CD14-positive monocyte (primary cell): ENCODE data around the gene MALAT1. TPM values are rescaled to one million over a fixed set of nuclear protein-coding genes. Genes with fewer than 3 reads are reported as not detected.
A peak's percentile ranks its signal among the peaks of the same experiment; 100 is the strongest.

Experiments
- DNase-seq, 3 donors: peaks; one replicate each; pipeline ENCODE4 v3.0.0-alpha.2; 2011 to 2022
- H2AFZ ChIP-seq: 2 replicates; pipeline ENCODE4 v1.6.0; 2012; ENCODE audit warnings: mild to moderate bottlenecking, low read depth, low read length, inconsistent platforms; ENCODE audit not compliant: insufficient read depth, poor library complexity, severe bottlenecking
- H3K27ac ChIP-seq, 2 donors: 1 replicate in 1 of 2; 2 replicates in 1 of 2; pipeline ENCODE4 v1.5.1; 2012 to 2013; ENCODE audit warnings: low read length in 2 of 2, control low read depth in 1 of 2, inconsistent platforms in 1 of 2, low read depth in 1 of 2, mild to moderate bottlenecking in 1 of 2
- H3K27me3 ChIP-seq, 2 donors: one replicate each; pipeline versions ENCODE4 v1.6.0 to v1.6.1; 2011 to 2013; ENCODE audit warnings: low read length in 2 of 2; ENCODE audit not compliant: control insufficient read depth in 2 of 2, insufficient read depth in 2 of 2
- H3K36me3 ChIP-seq, 2 donors: replicated peaks in 1 of 2; 1 replicate in 1 of 2; 2 replicates in 1 of 2; pipeline versions ENCODE4 v1.5.1 to v1.6.1; 2012 to 2013; ENCODE audit warnings: low read length in 2 of 2, control low read depth in 1 of 2, inconsistent platforms in 1 of 2, mild to moderate bottlenecking in 1 of 2; ENCODE audit not compliant: insufficient read depth in 2 of 2, control insufficient read depth in 1 of 2
- H3K4me1 ChIP-seq, 2 donors: 1 replicate in 1 of 2; 2 replicates in 1 of 2; pipeline versions ENCODE4 v1.5.1 to v1.6.1; 2012 to 2013; ENCODE audit warnings: low read length in 2 of 2, control low read depth in 1 of 2, inconsistent platforms in 1 of 2, mild to moderate bottlenecking in 1 of 2, moderate library complexity in 1 of 2; ENCODE audit not compliant: insufficient read depth in 2 of 2, control insufficient read depth in 1 of 2
- H3K4me2 ChIP-seq: replicated peaks from 2 replicates; pipeline ENCODE3; 2012; ENCODE audit warnings: low read length, moderate library complexity, mild to moderate bottlenecking; ENCODE audit not compliant: poor library complexity, severe bottlenecking; ENCODE audit errors: extremely low read depth
- H3K4me3 ChIP-seq, 3 experiments: fragments of 200-600 bp in 1 of 3; sonication (generic) in 1 of 3; replicated peaks in 1 of 3; 1 replicate in 2 of 3; 2 replicates in 1 of 3; pipeline ENCODE4 v1.5.1; 2011 to 2013; ENCODE audit warnings: low read length in 3 of 3, mild to moderate bottlenecking in 3 of 3, control low read depth in 2 of 3, low read depth in 2 of 3, inconsistent platforms in 1 of 3, moderate library complexity in 1 of 3
- H3K79me2 ChIP-seq: 2 replicates; pipeline ENCODE4 v1.6.0; 2012; ENCODE audit warnings: mild to moderate bottlenecking, control low read depth, inconsistent platforms, low read length, moderate library complexity; ENCODE audit not compliant: insufficient read depth
- H3K9ac ChIP-seq: 2 replicates; pipeline ENCODE4 v1.6.0; 2017; ENCODE audit warnings: low read length, mild to moderate bottlenecking; ENCODE audit not compliant: insufficient read depth, poor library complexity, severe bottlenecking
- H3K9me3 ChIP-seq, 2 donors: replicated peaks in 1 of 2; 1 replicate in 1 of 2; 2 replicates in 1 of 2; pipeline versions ENCODE4 v1.5.1 to v1.6.1; 2012 to 2013; ENCODE audit warnings: low read length in 2 of 2, control low read depth in 1 of 2; ENCODE audit not compliant: control insufficient read depth in 1 of 2, insufficient read depth in 1 of 2
- H4K20me1 ChIP-seq: 2 replicates; pipeline ENCODE4 v1.6.0; 2012; ENCODE audit warnings: mild to moderate bottlenecking, low read length, control low read depth, moderate library complexity; ENCODE audit not compliant: insufficient read depth
- H3K27ac Mint-ChIP-seq, 7 donors: one replicate each; pipeline ENCODE4 v1.8.0; 2020; ENCODE audit warnings: mild to moderate bottlenecking in 7 of 7, mixed read lengths in 7 of 7, moderate library complexity in 6 of 7, inconsistent platforms in 2 of 7
- H3K27me3 Mint-ChIP-seq, 3 donors: one replicate each; pipeline ENCODE4 v1.8.0; 2021 to 2022; ENCODE audit warnings: low read depth in 3 of 3, mild to moderate bottlenecking in 3 of 3, mixed read lengths in 3 of 3, moderate library complexity in 3 of 3, inconsistent platforms in 1 of 3
- H3K36me3 Mint-ChIP-seq, 2 donors: one replicate each; pipeline ENCODE4 v1.8.0; 2020; ENCODE audit warnings: mixed read lengths in 2 of 2, inconsistent platforms in 1 of 2, mild to moderate bottlenecking in 1 of 2
- H3K4me1 Mint-ChIP-seq: one replicate; pipeline ENCODE4 v1.8.0; 2020; ENCODE audit warnings: mild to moderate bottlenecking, mixed read lengths
- H3K4me3 Mint-ChIP-seq, 2 donors: one replicate each; pipeline ENCODE4 v1.8.0; 2020; ENCODE audit warnings: mild to moderate bottlenecking in 2 of 2, mixed read lengths in 2 of 2, moderate library complexity in 1 of 2
- H3K9me3 Mint-ChIP-seq, 7 donors: one replicate each; pipeline ENCODE4 v1.8.0; 2020 to 2022; ENCODE audit warnings: mixed read lengths in 7 of 7, mild to moderate bottlenecking in 6 of 7, moderate library complexity in 6 of 7, inconsistent platforms in 2 of 7
- WGBS: methylation state at CpG from one replicate; pipeline ENCODE4 v1.1.5; 2013; ENCODE audit warnings: missing lambda C conversion rate; ENCODE audit not compliant: insufficient coverage; 5-methylcytosine and 5-hydroxymethylcytosine counted together
- intact Hi-C, 2 donors: fragments of 100-400 bp; cut with micrococcal nuclease; formaldehyde crosslinking; loops; one replicate each; pipeline versions ENCODE4 v1.15.0 to v1.15.1; 2023
- polyA plus RNA-seq, 3 donors: library from polyadenylated mRNA; depleted of rRNA in 1 of 3; unstranded in 2 of 3; stranded (reverse) in 1 of 3; fragments of 300-500 nt in 2 of 3; fragments of >200 nt in 1 of 3; fragmentation: Illumina TruSeq in 2 of 3; gene quantifications; 1 replicate in 2 of 3; 2 replicates in 1 of 3; pipeline ENCODE4 v1.2.3, GENCODE V29; 2012 to 2021
- TF ChIP-seq, protein P1 (sequence below): fragments of 200-600 bp; IDR thresholded peaks from one replicate; pipeline ENCODE4 v1.8.0; 2022; ENCODE audit warnings: antibody characterized with exemption, mild to moderate bottlenecking

The MALAT1 gene
- polyA plus RNA-seq, 3 donors = 263 to 815 (median 554) TPM

DNA sequence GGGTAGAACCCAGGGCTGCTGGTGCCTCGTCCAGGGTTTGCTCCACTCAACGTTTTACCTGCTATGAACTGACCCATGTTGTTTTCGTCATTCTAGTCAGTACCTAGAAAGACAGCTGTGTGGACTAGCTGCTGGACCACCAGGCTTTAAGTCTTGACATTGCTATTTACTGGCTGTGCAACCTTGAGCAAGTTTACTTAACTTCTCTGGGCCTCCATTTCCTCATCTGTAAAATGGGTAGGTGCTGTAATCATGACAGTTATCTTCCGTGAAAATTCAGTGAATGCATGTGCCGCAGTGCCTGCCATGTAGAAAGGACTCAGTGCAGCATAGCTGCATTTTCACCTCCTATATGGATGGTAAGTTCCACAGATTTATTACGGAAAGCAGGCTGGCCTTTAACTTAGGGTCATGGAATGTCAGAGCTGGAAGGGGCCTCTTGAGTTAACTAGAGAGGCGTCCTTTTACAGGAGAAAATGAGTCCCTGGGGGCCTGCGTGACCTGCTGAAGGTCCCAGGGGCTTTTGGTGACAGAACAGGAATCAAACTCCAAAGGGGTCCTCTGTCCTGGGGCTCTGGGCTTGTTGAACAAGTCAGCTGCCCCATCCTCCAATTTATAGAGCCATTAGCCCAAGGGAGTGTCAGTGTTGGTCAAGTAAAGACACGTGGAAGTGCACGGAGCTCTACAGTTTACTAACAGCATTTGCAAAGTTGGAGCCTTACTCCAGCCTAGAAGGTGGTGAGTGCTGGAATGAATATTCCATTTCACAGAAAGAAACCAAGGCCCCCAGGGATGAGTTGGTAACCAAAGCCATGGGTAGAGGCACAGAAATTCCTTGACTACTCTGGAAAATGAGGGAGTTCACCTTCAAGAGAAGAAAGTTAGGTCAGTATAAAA, 12.0 kb upstream of the MALAT1 start:
- Histone ChIP-seq H3K36me3 (no peaks in the 10 kb centered on the region), H3K4me2 (no peak overlapping the region), H3K27ac (peak overlapping the region; percentile 65 to 78), H3K9me3 (no peaks in the 10 kb centered on the region), H3K79me2 (peaks cover 17% of the 10 kb centered on the region), H3K4me1 (peaks cover 38 to 53% of the 10 kb centered on the region in 2 donors), H3K9ac (no peak overlapping the region), H4K20me1 (no peaks in the 10 kb centered on the region), H3K4me3 (no peak overlapping the region), H3K27me3 (no peaks in the 10 kb centered on the region), H2AFZ (peak overlapping the region; percentile 15)
- Mint-ChIP-seq H3K4me3 (no peak overlapping the region), H3K36me3 (no peaks in the 10 kb centered on the region), H3K27me3 (peaks cover 0 to 3% (median 2%) of the 10 kb centered on the region in 3 donors), H3K9me3 (no peaks in the 10 kb centered on the region), H3K27ac (peak overlapping the region; percentile 89 to 97 (median 95)), H3K4me1 (peaks cover 42% of the 10 kb centered on the region)
- TF ChIP-seq, protein P1, sequence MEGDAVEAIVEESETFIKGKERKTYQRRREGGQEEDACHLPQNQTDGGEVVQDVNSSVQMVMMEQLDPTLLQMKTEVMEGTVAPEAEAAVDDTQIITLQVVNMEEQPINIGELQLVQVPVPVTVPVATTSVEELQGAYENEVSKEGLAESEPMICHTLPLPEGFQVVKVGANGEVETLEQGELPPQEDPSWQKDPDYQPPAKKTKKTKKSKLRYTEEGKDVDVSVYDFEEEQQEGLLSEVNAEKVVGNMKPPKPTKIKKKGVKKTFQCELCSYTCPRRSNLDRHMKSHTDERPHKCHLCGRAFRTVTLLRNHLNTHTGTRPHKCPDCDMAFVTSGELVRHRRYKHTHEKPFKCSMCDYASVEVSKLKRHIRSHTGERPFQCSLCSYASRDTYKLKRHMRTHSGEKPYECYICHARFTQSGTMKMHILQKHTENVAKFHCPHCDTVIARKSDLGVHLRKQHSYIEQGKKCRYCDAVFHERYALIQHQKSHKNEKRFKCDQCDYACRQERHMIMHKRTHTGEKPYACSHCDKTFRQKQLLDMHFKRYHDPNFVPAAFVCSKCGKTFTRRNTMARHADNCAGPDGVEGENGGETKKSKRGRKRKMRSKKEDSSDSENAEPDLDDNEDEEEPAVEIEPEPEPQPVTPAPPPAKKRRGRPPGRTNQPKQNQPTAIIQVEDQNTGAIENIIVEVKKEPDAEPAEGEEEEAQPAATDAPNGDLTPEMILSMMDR = no peak
- intact Hi-C loops = no loop called here
- DNase-seq = no peak
- WGBS = 100% methylated on average over 5 of the region's 10 CpGs

DNA sequence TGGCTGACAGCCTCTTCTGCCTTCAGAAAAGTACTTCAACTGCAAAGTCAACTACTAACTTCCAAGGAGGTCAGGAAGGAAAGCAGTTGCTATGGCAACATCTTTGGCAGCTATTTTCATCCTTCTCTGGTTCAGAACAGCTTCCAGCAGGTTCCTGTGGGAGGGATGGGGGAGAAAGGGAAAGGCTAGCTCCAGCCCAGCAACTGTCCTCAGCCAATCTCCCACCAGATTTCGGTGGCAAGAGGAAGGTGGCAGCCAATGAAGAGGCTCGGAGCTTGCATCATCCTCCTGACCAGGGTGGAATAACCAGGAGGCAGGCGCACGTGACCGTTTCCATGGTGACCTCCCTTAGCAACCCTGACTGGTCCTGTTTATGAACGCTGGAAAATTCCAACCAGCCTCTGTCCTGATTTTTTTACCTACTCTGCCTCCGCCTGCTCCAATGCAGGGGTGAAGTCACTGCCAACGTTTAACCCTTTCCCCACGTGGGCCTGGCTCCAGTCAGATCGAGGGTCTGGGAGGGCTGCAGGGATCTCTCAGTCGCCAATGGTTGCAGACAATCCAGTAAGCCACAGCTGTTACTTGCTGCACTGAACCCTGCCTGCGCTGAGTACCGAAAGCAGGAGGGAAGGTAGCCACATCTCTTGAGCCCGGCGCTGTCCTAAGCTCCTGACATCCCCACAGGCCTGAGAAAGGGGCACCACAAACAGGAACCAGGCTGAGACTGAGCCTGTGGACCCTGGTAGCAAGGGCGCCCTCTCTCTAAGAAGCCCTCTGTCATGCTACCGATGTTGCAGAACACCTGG, 11.2 kb upstream of the MALAT1 start:
- peak; percentile 92 to 99 (median 99) for DNase-seq
- peak overlapping the region; percentile 58 for H3K4me2 ChIP-seq
- H3K9me3 ChIP-seq = no peaks in the 10 kb centered on the region
- H4K20me1 ChIP-seq = no peaks in the 10 kb centered on the region
- H3K27ac Mint-ChIP-seq = peak overlapping the region; percentile 89 to 97 (median 95)
- H3K9me3 Mint-ChIP-seq = no peaks in the 10 kb centered on the region
- TF ChIP-seq, protein P1 = no peak
- peaks cover 17% of the 10 kb centered on the region for H3K79me2 ChIP-seq
- H2AFZ ChIP-seq = peak overlapping the region; percentile 15
- intact Hi-C loops = no loop called here
- H3K27me3 ChIP-seq = no peaks in the 10 kb centered on the region
- H3K27ac ChIP-seq = peak overlapping the region; percentile 65 to 78
- H3K36me3 Mint-ChIP-seq = no peaks in the 10 kb centered on the region
- H3K4me3 Mint-ChIP-seq = peak overlapping the region; percentile 56 to 86
- H3K36me3 ChIP-seq = no peaks in the 10 kb centered on the region
- peaks cover 47% of the 10 kb centered on the region for H3K4me1 Mint-ChIP-seq
- peak overlapping the region in 1 of 3 experiments; percentile 40 for H3K4me3 ChIP-seq
- 7% methylated on average over 17 of the region's 17 CpGs for WGBS
- H3K27me3 Mint-ChIP-seq = peaks cover 0 to 3% (median 2%) of the 10 kb centered on the region in 3 donors
- no peak overlapping the region for H3K9ac ChIP-seq
- peaks cover 46 to 57% of the 10 kb centered on the region in 2 donors for H3K4me1 ChIP-seq
